Muscle of leg (tissue), 11 donors: ENCODE results near the gene RCAN2. TPM values are rescaled to one million over a fixed set of nuclear protein-coding genes. Genes with fewer than 3 reads are reported as not detected.

Experiments used
- DNase-seq: peaks from one replicate; pipeline ENCODE4 v3.0.0; 2013
- H3K27ac ChIP-seq: one replicate; pipeline ENCODE4 v1.5.1; 2013; ENCODE audit warnings: mild to moderate bottlenecking, low read length, control low read depth
- H3K27me3 ChIP-seq: one replicate; pipeline ENCODE4 v1.6.1; 2013; ENCODE audit warnings: low read length; ENCODE audit not compliant: control insufficient read depth, insufficient read depth
- H3K36me3 ChIP-seq: one replicate; pipeline ENCODE4 v1.6.1; 2013; ENCODE audit warnings: low read length; ENCODE audit not compliant: control insufficient read depth, insufficient read depth
- H3K4me1 ChIP-seq: one replicate; pipeline ENCODE4 v1.6.1; 2013; ENCODE audit warnings: low read length; ENCODE audit not compliant: control insufficient read depth, insufficient read depth
- H3K4me3 ChIP-seq: one replicate; pipeline ENCODE4 v1.5.1; 2013; ENCODE audit warnings: low read length, control low read depth
- H3K9me3 ChIP-seq: replicated peaks from 2 replicates; pipeline ENCODE4 v1.6.1; 2013; ENCODE audit warnings: low read depth, low read length; ENCODE audit not compliant: control insufficient read depth
- WGBS: methylation state at CpG from one replicate; pipeline ENCODE4 v1.1.5; 2013; ENCODE audit warnings: missing lambda C conversion rate; ENCODE audit not compliant: insufficient coverage; 5-methylcytosine and 5-hydroxymethylcytosine counted together
- polyA plus RNA-seq, 8 donors: library from polyadenylated mRNA; unstranded; fragments of 120-200 nt; gene quantifications; one replicate each; pipeline versions ENCODE4 v1.2.1 to v1.2.3, GENCODE V29; 2013; ENCODE audit warnings: inconsistent platforms in 1 of 8, low replicate concordance in 1 of 8; ENCODE audit not compliant: insufficient read length in 8 of 8, insufficient read depth in 1 of 8
- total RNA-seq: library from RNA; stranded (reverse); fragments of 120-200 nt; gene quantifications from one replicate; pipeline ENCODE4 v1.2.4, GENCODE V29; 2013

The RCAN2 gene
- total and polyA plus RNA-seq, 9 donors: 2.2 to 8.2 (median 4.5) TPM

DNA sequence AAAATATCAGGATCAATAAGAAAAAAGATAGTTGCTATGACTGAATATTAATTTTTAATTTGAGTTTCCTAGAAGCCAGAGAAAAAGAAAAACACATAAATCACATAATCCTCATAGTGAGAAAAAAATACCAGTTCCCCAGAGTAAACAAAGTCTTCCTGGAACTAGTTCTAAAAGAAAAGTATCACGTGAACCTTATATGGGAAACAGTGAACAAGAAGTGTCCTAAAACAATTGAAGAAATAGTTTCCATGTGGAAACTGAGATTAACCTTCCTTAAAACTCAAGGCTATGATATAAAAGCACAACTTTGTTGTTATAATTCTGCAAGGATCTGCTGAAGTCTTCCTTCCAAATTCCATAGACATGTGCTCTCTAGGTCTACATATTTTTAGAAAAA, 50.6 kb downstream of the RCAN2 start:
- H3K27me3 ChIP-seq: no peaks in the 10 kb centered on the region
- H3K4me1 ChIP-seq: no peaks in the 10 kb centered on the region
- peak overlapping the region; percentile 37 for H3K27ac ChIP-seq
- peak; percentile 75 for DNase-seq
- no peaks in the 10 kb centered on the region for H3K36me3 ChIP-seq
- H3K9me3 ChIP-seq: peaks cover 4% of the 10 kb centered on the region
- no CpG with 5 or more reads among the region's 1 CpG for WGBS
- H3K4me3 ChIP-seq: no peak overlapping the region

DNA sequence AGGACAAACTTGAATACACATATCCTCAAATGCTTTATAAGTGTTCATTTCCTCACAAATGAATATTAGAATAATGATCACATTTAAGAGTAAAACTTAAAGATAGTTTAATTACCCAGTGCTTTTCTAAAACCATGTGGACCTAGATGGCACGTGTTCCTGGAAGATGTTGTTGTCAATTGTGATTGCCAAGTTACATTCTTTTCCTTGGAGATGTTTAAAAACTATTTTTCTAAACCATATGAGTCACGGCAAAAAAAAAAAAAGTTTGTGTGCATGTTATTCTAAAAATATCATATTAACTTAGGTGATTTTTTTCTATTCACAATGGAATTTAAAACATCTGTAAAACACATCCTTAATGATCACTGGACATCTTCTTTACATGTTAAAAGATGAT, 51.1 kb downstream of the RCAN2 start:
- peak; percentile 71 for DNase-seq
- H3K9me3 ChIP-seq: peaks cover 2% of the 10 kb centered on the region
- no CpG with 5 or more reads among the region's 2 CpGs for WGBS
- no peak overlapping the region for H3K4me3 ChIP-seq
- no peaks in the 10 kb centered on the region for H3K4me1 ChIP-seq
- no peaks in the 10 kb centered on the region for H3K36me3 ChIP-seq
- H3K27me3 ChIP-seq: no peaks in the 10 kb centered on the region
- no peak overlapping the region for H3K27ac ChIP-seq

DNA sequence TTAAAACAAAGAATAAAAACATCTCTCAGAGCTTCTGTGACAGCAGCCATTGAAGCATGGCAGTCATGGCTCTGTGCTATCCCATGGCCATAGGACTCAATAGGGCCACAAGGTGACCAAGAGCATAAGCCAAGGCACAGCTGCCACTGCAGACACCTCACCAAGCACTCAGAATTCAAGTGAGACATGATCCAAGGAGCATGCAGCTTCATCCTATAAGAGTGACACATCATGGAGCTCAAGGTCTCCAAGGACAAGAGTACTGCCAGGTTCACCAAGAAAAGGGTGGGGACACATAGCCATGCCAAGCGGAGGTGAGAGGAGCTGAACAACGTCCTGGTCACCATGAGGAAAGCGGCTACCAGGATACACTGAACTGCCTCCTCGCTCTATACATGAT, 53.0 kb downstream of the RCAN2 start:
- Histone ChIP-seq H3K4me3 (no peak overlapping the region), H3K36me3 (no peaks in the 10 kb centered on the region), H3K27ac (no peak overlapping the region), H3K4me1 (no peaks in the 10 kb centered on the region), H3K9me3 (no peaks in the 10 kb centered on the region), H3K27me3 (no peaks in the 10 kb centered on the region)
- no peak for DNase-seq
- 80% methylated on average over 1 of the region's 4 CpGs for WGBS

DNA sequence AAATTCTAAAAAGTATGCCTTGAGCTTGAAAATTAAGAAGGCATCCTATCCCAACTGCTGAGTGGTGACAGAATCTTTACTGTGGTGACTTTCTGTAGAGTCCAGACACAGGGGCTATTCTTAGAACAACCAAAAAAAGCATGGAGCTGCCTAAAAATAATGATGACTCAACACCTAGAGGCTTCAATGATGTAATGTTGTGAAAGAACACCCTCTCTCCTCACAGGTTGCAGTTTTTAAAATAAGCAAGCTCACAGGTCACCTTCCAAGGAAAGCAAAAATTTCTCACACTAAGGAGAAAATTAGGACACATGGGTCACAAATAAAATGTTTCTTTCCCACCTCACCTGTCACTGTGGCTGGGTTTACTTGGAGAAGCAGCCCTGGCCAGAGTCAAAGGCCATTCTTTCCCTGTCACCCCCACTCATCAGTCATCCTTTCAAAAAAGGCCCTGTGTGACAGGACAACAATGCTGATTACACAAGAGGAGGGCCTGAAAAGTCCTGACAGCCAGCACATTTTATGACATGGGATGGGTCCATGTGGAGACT, 53.5 kb downstream of the RCAN2 start:
- Histone ChIP-seq H3K4me1 (no peaks in the 10 kb centered on the region), H3K4me3 (no peak overlapping the region), H3K36me3 (no peaks in the 10 kb centered on the region), H3K27me3 (no peaks in the 10 kb centered on the region), H3K27ac (peak overlapping the region; percentile 26), H3K9me3 (no peaks in the 10 kb centered on the region)
- DNase-seq: peak; percentile 25

DNA sequence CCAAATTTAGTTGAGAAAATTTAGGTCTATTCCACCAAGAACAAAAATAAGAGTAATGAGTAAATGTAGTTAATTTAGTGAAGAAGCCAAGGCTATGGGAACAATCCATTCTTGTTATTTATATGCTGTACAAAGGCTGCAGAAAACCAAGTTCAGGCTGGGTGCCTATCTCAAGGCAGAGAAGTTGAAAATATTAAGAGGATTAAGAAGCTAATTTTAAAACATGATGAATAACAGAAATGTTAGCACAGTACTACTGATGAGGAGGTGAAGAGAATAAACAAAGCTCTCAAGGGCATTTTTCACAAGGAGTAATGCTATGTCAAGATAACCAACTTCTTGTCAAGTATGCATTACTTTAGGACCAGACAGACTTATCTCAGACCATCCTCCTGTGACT, 68.6 kb downstream of the RCAN2 start:
- Histone ChIP-seq H3K27ac (no peak overlapping the region), H3K36me3 (no peaks in the 10 kb centered on the region), H3K9me3 (no peaks in the 10 kb centered on the region), H3K4me3 (no peak overlapping the region), H3K27me3 (no peaks in the 10 kb centered on the region), H3K4me1 (no peaks in the 10 kb centered on the region)
- no peak for DNase-seq

DNA sequence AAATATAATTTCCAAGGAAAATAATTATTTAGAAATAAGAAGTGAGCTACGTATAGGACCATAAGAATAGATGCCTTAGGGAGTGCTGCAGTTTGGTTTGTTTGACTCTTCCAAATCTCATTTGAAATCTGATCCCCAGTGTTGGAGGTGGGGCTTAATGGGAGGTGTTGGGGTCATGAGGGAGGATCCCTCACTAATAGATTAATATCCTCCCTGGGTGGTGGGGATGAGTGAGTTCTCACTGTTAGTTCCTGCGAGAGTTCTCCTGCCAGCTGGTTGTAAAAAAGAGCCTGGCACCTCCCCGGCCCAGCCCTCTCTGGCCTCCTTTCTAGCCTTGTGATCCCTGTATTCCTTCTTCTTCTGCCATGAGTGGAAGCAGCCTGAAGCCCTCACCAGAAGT, 69.3 kb downstream of the RCAN2 start:
- Histone ChIP-seq H3K27ac (no peak overlapping the region), H3K36me3 (no peaks in the 10 kb centered on the region), H3K4me3 (no peak overlapping the region), H3K4me1 (no peaks in the 10 kb centered on the region), H3K9me3 (no peaks in the 10 kb centered on the region), H3K27me3 (no peaks in the 10 kb centered on the region)
- 63% methylated on average over 1 of the region's 3 CpGs for WGBS
- DNase-seq: no peak

DNA sequence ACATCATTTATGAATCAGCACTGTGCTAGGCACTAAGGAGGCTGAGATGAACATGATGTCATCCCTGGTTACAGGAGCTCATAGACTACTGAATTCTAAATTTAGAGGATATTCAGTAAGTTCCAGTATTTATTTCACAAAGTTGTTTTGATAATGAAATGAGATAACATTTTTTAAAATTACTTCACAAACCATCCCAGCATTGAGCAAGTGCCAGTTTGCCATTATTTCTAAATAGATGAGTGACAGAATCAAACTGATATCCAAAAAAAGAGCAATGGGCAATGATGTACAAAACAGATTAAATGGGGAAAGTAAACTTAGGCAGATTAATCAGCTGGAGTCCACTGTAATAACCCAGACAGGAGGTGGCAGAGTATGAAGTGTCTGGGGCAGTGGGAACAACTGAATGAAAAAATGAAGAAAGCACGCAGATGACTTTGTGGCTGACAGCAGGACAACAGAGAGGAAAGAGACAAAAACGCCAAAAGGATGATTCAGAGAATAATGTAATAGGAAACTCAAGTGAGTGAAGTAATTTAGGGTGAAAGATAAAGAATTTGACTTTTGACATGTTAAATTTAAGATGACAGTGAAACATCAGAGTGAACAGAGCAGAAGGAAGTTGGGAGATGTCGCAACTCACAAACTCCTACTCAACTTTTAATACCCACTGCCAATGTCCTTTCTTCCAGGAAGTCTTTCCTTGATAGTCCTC, 70.2 kb downstream of the RCAN2 start:
- Histone ChIP-seq H3K9me3 (no peaks in the 10 kb centered on the region), H3K27me3 (no peaks in the 10 kb centered on the region), H3K27ac (no peak overlapping the region), H3K36me3 (no peaks in the 10 kb centered on the region), H3K4me3 (no peak overlapping the region), H3K4me1 (no peaks in the 10 kb centered on the region)
- 67% methylated on average over 2 of the region's 3 CpGs for WGBS
- no peak for DNase-seq

DNA sequence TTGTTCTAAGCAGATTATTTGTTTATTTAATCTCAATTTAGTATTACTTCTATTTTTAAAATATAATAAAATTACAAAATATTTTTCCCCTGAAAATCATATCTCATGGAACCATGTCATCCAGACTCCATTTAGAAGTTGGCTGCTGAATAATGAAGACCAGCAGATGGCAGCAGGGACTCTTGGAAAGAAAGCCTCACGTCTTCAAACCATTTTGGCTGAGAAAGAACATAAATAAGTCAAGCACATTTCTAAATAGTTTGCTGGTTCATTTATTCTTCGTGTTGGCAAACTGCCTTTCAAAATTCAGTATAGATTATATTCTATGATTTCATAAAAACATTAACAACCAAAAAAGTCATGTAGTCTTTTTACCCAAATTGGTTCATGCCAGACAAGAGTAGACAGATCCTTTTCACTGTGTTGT, 71.7 kb downstream of the RCAN2 start:
- DNase-seq: peak; percentile 86
- no peaks in the 10 kb centered on the region for H3K9me3 ChIP-seq
- H3K4me3 ChIP-seq: no peak overlapping the region
- H3K36me3 ChIP-seq: no peaks in the 10 kb centered on the region
- H3K27me3 ChIP-seq: no peaks in the 10 kb centered on the region
- WGBS: no CpG with 5 or more reads among the region's 2 CpGs
- H3K27ac ChIP-seq: no peak overlapping the region
- no peaks in the 10 kb centered on the region for H3K4me1 ChIP-seq

DNA sequence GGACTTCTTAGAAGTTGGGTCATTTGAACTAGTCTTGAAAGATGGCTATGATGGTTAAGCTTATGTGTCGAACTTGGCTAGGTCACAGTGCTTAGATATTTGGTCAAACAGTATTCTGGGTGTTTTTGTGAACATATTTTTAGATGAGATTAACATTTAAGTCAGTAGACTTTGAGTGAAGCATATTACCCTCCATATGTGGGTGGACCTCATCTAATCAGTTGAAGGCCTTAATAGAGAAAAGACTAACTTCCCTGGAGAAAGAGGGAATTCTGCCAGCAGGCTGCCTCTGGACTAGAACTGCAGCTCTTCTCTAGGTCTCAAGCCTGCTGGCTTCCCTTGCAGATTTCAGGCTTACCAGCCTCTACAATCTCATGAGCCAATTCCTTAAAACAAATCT, 76.9 kb downstream of the RCAN2 start:
- Histone ChIP-seq H3K4me3 (no peak overlapping the region), H3K36me3 (no peaks in the 10 kb centered on the region), H3K9me3 (no peaks in the 10 kb centered on the region), H3K27ac (no peak overlapping the region), H3K27me3 (no peaks in the 10 kb centered on the region), H3K4me1 (no peaks in the 10 kb centered on the region)
- WGBS: no CpG with 5 or more reads among the region's 1 CpG
- no peak for DNase-seq

DNA sequence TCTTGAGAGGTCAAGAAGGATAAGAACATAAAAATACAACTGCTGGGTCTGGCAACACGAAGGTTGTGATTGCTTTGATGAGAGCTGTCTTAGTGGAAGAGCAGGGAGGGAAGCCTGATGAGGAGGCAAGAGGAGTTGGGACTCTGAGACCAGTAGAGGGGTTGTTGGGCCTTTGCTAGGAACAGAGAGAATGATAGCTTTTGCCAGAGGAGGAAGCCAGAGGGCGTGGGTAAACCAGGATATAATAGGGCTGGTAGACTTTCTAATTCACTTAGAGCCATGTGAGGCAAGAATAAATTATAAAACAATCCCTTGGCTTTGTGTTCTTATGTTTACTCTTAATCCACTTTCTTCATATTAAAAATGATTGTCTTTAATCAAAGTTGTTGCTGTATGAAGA, 78.6 kb downstream of the RCAN2 start:
- 34% methylated on average over 2 of the region's 2 CpGs for WGBS
- H3K4me1 ChIP-seq: peaks cover 6% of the 10 kb centered on the region
- no peak overlapping the region for H3K4me3 ChIP-seq
- no peaks in the 10 kb centered on the region for H3K9me3 ChIP-seq
- H3K36me3 ChIP-seq: no peaks in the 10 kb centered on the region
- no peaks in the 10 kb centered on the region for H3K27me3 ChIP-seq
- no peak overlapping the region for H3K27ac ChIP-seq
- no peak for DNase-seq
